ENCODE measurements around the gene ELAVL1.
"Not testable (repeated sequence)": the region's sequence is repeated elsewhere in the genome, so short reads cannot be mapped to it uniquely, and the experiment has no call there.

Gene ELAVL1

DNA sequence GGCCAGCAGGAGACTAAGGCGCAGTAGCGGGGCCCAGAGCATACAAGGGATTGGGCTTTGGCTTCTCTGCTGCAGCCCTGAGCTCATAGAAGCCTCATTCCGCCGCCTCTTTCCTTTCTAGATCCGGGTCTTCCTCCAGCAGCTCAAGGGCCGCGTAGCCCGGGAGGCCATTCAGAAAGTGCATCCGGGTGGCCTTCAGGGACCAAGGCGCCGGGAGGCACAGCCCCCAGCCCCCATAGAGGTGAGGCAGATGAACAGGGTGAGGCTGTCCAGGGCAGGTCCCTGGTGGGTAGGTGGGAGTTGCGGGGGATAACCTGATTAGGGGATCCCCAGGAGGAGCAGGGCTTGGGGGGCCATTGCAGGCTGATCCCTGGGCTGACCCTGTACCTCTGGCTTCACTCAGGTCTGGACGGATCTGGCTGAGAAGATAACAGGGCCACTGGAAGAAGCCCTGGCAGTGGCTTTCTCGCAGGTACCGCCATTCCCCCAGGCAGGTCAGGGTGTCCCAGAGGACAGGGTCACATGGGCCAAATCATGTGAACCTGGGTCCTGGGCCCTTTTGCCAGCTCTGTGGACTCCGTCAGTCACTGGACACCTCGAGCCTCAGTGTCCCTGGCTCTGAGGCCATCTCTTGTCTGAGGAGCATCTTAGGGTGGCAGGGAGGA, 84.0 kb downstream of the ELAVL1 start:
- no peak for DNase-seq (ENCODE audit: low read depth)

DNA sequence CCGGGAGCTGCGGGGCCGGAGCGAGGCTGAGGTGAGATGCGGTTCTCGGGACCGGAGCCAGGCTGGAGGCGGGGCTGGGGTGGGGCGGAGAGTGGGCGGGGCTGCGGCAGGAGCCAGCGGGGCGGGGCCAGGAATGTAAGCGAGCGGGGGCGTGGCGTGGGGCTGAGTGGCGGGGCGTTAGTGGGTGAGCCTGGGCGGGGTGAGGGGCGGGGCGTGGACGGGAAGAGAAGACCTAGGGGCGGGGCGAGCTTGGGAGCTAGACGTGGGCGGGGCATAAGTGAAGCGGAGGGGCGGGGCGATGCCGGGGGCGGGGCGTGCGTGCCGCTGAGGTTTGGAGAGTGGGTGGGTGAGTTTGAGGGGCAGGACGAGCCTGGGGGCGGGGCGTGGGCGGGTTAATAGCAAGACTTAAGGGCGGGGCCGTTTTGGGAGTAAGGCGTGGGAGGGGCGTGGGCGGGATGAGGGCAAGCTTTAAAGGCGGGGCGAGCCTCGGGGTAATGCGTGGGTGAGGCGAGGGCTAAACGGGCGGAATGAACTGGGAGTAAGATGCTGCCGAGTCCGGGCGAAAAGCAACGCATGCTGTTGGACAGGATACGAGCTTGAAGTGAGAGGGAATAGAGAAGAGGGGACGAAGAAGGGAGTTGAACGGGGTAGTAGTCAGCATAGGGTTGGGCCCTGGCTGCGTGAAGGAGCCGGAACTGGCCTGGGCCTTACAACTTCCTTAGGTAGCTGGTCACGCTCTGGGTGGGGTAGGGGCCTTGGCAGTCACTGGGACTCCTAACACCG, 84.7 kb downstream of the ELAVL1 start:
- peak; percentile 100 for DNase-seq (ENCODE audit: low read depth)

DNA sequence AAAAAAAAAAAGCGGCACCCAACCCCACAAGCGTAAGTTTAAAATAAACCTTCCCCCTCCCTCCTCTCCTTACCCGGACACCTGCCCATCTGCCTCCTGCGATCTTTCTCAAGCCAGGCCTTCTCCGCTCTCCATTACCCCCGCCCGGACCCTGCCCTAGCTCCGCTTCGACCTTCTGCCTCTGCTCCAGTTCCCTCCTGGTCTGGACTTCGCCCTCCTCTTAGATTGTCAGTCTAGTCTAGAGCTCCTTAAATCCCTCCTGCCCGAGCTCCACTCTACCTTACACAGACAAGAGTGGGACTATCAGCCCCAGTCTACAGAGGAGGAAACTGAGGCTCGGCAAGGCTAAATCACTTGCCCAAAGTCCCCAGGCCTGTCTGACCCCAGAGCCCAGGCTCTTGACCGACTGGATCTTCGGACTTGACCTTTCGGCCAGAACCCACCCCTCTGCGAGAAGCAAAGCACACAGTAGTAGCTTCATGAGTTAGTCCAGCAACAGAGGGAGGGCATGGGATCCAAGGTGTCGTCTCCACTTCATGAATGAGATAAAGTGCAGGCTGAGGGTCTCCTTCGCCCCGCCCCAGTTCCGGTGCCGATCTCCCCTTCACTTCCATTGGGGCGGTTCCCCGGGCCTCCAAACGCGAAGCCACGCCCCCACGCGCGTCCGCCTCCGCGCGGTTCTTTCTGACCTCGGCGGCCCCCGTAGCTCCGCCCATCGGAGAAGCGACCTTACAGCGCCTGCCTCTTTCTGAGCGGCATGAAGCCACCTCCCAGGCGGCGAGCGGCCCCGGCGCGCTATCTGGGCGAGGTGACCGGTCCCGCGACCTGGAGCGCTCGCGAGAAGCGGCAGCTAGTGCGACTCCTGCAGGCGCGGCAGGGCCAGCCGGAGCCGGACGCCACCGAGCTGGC, 85.6 kb downstream of the ELAVL1 start, which contains the start of gene SNAPC2:
SNAPC2 (plus strand) TSS at position 729 of the 909 bp plus-strand sequence; CDS start at position 758, 29 bp downstream.
- DNase-seq (ENCODE audit: low read depth) = peak; percentile 91

DNA sequence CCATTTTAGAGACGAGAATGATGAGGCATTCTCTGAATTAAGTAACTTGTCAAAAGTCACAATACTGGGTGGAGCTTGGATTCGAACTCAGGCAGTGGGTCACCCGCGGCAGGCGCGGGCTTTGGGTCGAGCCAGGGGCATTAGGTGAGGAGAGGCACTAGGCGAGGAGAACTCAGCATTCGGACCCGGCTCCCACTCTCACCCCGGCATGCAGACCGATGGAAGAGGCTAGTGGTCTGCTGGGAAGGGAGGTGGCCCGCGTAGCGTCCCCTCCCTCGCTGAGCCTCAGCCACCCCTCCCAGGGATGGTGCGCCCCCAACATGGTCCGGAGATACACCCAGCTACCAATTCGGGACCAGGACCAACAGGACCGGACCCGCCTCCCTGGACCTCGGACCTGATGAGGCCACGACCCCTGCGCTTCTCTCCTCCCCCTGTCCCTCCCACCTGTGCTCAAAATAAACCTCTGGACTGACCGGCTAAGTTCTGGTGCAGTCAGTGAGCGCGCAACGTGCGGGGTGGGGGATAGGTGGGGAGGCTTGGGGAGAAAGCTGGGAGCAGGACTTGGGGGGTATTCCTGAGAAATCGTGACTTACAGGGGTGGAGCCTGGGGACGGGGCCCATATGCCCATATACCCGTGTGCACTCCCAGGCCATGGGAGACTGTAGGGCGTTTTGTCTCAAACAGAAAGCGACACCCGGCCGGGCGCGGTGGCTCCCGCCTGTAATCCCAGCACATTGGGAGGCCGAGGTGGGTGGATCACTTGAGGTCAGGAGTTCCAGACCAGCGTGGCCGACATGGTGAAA, 86.6 kb downstream of the ELAVL1 start:
- DNase-seq (ENCODE audit: low read depth) = no peak

DNA sequence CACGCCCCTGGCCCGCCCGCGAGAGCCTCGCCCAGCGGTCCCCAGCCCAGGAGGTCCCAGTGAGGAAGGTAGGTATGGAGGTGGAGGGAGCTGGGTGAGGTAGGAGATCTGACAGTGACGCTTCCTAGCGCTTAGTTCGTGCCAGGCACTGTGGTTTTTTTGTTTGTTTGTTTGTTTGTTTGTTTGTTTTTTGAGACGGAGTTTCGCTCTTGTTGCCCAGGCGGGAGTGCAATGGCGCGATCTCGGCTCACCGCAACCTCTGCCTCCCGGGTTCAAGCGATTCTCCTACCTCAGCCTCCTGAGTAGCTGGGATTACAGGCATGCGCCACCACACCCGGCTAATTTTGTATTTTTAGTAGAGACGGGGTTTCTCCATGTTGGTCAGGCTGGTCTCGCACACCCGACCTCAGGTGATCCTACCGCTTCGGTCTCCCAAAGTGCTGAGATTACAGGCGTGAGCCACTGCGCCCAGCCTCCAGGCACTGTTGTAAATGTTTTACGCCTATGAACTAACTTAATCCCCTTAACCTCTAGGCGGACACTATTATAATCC, 87.3 kb downstream of the ELAVL1 start:
- not testable (repeated sequence) for DNase-seq (ENCODE audit: low read depth)

DNA sequence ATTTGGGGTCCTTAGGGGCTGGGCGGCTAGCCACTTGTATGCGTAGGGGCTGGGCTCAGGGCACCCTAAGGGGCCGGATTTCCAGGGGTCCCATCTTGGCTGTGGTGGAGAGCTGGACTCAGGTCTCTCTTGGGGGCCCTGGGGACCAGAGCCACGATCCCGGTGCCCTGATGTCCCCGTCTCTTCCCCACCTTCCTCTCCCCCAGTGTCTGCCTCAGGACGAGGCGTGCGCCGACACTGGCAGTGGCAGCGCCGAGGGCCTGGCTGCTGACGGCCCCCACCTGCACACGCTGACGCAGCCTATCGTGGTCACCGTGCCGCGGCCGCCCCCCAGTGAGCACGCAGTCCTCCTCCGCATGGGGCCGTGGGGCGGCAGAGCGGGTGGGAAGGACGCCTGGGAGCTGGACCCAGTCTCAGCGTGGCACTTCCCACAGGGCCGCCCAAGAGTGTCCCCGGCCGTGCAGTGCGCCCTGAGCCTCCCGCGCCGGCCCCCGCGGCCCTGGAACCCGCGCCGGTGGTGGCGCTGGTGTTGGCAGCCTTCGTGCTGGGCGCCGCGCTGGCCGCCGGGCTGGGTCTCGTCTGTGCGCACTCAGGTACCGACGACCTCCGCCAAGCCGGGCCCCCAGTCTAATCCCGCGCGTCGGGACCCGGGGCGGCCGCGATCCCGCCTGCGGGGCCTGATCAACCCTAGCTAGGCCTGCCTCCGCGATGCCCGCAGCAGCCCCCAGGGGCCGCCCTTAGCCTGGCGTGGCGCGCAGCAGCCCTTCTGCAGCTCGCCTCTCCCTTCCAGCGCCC, 88.0 kb downstream of the ELAVL1 start:
- peak; percentile 35 for DNase-seq (ENCODE audit: low read depth)

DNA sequence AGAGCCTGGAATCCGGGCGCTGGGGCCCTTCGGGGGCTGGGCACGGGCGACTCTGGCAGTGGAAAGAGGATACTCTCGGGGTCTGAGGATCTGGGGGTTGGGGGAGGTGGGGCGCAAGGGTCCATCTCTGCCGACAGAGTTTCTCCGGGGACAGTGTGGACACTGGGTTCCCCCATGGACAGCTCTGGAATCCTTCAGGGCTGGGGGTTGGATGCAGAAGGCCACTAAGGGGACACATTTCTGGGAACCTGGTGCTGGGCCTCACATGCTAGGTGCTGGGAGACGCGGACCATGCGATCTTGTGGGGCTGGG, 88.5 kb downstream of the ELAVL1 start:
- DNase-seq (ENCODE audit: low read depth) = no peak

DNA sequence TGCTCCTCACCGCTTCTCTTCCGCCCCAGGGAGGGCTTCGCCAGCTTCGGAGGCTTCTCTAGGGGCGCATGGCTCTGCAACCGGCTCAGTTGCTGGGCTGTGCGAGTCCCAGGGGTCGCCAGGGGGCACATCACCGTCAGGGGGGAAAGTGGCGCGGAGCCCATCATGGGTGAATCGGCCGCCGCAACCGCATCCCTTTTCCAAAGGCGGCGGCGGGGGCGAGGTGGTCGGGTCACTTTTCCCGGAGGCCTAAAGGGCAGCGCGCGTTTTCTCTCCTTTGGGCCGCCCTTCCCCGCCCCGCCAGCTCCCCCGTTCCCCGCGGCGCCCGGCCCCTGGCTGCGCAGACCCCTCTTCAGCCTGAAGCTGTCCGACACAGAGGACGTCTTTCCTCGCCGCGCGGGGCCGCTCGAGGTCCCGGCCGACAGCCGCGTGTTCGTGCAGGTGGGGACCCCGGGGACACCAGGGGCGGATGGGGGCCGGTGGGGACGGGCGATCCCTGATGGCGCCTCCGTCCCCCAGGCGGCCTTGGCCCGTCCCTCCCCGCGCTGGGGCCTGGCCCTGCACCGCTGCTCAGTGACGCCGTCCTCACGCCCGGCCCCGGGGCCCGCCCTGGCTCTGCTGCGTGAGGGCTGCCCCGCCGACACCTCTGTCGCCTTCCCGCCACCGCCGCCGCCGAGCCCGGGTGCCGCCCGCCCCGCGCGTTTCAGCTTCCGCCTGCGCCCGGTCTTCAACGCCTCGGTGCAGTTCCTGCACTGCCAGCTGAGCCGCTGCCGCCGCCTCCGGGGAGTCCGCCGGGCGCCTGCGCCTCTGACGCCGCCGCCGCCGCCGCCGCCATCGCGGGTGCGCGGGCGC, 89.1 kb downstream of the ELAVL1 start:
- DNase-seq (ENCODE audit: low read depth) = no peak

DNA sequence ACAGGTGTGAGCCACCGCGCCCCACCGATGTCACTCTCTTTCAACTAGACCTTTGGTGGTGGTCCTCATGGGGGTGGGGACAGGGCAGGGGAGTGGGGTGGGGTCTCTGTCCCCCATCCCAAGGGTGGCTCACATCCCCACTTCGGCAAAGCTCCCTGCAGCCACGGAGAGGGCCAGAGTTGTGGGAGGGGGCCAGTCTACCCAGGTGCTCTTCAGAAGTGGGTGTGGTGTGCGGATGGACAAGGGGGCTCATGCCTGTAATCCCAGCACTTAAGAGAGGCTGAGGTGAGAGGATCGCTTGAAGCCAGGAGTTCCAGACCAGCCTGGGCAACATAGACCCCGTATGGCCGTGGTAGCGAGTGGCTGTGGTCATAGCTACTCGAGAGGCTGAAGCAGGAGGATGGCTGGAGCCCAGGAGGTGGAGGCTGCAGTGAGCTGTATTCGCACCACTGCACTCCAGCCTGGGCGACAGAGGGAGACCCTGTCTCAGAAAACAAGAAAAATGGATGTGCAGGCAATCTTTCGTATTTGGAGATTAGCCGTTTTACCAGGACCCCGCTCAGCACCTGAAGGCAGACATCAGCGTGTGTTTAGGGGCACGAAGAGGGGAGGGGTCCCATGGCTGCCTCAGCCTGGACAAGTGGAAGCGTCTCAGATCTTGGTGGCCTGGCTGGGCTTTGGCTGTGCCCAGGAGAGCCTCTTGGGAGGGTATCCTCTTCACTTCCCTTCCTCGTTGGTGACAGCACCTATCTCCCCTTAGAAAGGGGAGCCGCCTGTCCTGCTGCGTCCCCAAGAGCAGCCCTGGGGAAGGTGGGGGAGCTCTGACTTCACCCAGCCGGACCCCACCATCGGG, 90.0 kb downstream of the ELAVL1 start:
- DNase-seq (ENCODE audit: low read depth) = no peak

DNA sequence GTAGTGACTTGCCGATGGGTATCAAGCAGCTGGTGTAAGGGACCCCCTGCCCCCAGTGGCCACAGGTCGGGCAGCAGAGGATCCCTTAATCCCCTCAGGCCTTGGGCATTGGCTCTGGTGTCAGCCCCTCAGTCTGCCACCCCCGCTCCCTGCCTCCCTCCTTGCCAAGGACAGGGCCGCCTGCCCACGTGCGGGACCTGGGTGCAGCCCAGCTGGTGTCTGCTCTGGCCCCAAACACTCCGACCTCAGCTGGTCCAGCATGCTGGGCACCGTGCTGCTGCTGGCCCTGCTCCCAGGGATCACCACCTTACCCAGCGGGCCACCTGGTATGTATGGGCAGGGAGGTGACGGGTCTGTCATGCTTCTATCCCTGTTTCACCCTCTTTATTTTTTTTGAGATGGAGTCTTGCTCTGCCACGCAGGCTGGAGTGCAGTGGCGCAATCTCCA, 90.8 kb downstream of the ELAVL1 start, which contains the start of gene TGFBR3L:
TGFBR3L (plus strand) TSS at position 233 of the 448 bp plus-strand sequence.
- DNase-seq (ENCODE audit: low read depth) = no peak

DNA sequence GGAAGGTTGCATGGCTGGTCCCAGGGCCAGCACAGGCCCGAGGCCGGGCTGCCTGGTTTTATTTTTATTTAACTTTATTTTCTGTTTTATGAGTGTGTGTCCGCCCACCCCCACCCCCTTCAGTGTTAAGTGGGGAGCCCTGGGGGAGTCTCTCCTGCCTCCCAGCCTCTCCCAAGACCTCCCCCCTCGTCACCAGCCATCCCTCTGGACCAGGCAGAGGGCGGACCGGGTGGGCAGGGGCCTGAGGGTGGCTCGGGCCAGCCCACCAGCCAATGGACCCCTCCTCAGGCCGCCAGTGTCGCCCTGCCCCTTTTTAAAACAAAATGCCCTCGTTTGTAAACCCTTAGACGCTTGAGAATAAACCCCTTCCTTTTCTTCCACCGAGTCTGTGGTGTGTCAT, 91.3 kb downstream of the ELAVL1 start:
- no peak for DNase-seq (ENCODE audit: low read depth)

DNA sequence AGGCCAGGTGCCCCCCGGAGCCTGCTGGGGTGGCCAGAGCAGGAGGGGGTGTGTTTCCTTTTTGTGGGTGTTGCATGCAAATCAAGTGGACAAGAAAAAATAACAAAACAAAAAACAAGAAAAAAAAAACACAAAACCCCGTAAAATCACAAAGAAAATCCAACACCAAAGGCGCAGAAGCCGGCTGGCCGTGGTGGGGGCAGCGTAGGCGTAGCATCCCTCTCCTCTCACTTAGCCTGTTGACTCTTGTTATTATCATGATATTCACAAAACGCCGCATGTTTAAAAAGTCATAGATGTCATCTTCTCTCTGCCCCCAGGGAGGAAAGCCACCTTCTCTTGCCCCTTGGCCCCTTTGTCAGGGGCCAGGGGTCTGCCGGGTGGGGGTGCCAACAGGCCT, 91.8 kb downstream of the ELAVL1 start:
- no peak for DNase-seq (ENCODE audit: low read depth)

DNA sequence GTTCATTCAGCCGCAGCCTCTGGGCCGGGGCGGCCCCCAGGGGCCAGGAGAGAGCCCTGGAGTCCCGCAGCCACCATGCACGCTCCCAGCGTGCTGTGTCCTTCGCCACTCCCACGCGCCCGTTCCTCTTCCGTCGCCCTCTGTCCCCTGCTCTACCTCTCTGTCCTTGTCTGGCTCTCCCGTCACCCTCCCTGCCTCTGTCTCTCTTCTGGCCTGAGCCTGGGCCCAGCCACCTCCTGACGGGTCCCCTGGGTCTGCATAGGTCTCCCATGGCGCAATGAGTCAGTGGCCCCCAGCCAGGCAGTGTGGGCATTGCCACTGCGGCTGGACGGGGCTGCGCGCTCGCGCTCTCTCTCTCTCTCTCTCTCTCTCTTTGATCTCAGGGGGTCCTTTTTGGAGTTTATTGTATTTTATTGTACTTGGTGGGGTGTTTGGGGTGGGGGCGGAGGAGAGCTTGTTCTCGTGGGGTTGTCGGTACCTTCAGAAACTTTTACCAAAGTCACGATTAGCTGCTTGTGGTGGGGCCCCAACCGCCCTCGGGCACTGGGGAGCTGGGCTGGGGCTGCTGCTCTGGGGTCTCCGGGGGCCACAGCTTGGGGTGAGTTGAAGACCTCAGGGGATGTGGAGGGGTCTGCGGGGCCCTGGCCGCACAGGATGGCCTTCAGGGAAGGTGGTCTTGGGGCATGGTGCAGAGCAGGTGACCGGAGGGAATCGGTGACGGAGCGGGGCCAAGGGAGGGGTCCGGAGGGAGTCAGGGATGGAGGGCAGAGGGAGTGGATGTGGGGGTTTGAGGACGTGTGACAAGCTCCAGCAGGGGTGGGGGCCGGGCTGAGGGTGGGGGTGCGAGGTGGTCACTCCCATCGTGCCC, 92.5 kb downstream of the ELAVL1 start:
- DNase-seq (ENCODE audit: low read depth) = no peak

DNA sequence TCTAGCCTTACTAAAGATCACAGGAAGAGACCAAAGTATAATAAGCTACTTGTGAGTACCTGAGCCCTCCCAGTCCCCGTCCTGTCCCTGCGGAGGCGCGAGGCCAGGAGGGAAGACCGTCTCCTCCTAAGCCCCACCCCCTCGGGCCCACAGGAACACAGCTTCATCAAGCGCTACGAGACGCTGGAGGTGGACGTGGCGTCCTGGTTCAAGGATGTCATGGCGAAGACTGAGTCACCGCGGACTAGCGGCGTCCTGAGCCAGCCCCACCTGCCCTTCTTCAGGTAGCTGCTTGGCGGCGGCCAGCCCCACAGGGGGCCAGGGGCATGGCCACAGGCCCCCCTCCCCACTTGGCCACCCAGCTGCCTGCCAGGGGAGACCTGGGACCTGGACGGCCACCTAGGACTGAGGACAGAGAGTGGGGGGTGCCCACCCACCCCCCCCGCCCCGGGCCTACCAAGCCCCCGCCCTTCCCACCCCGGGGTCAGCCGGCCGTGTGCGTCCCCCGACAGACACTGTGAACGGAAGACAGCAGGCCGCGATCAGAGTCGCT, 93.2 kb downstream of the ELAVL1 start:
- DNase-seq (ENCODE audit: low read depth) = no peak

DNA sequence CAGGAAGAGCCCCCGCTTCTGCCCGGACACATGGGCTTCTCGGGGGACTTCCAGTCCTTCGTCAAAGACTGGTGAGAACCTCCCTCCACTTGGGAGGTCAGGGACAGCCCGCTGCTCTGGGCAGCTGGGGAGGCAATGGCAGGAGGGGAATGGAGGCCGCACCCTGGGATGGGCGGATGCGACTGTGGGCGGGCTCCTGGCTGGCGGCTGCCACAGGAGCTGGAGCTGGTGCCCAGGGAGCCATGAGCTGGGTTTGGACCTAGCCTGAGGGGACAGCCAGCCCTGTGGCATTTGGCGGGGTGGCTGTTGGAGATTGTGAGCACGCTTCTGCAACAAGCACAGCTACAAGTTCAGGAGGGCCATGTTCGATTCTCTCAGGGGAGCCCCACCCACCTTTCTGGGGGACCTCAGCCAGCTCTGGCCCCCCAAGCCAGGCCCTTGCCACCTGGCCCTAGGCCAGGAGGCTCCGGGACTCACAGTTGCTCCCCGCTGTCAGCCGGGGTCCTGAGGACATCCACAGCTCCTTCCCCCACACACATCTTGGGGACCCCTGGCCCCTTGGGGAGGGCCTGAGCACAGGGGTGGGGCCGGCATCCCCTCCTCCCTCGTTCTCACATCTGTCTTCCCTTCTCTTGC, 93.8 kb downstream of the ELAVL1 start:
- no peak for DNase-seq (ENCODE audit: low read depth)

DNA sequence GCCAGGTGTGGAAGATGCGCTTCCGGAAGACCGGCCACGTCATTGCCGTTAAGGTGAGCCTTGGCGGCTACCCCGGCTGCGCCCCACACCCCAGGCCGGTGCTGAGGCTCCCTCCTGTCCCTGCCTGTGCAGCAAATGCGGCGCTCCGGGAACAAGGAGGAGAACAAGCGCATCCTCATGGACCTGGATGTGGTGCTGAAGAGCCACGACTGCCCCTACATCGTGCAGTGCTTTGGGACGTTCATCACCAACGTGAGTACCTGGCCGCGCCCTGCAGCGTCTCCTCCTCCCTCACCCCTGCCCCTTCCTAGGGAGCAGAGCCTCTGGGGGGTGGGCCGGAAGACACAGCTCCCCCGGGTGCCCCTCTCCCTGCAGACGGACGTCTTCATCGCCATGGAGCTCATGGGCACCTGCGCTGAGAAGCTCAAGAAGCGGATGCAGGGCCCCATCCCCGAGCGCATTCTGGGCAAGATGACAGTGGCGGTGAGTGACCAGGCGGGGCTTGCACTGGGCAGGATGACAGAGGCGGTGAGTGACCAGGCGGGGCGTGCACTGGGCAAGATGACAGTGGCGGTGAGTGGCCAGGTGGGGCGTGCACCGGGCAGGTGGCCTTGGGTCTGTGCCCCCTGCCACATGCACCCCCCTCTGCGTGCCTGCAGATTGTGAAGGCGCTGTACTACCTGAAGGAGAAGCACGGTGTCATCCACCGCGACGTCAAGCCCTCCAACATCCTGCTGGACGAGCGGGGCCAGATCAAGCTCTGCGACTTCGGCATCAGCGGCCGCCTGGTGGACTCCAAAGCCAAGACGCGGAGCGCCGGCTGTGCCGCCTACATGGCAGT, 94.9 kb downstream of the ELAVL1 start:
- DNase-seq (ENCODE audit: low read depth) = no peak

Data from stimulated activated CD8-positive, alpha-beta memory T cell treated with anti-CD3 and anti-CD28 coated beads, Interleukin-7, amount 100 ng/mL, for 24 hours (primary cell).